CD4-positive, alpha-beta T cell treated with Interleukin-4 for 4 hours (primary cell): ENCODE data around the gene SPATA31C1.

ENCODE experiments used
- DNase-seq: peaks from one replicate; pipeline ENCODE4 v3.0.0-alpha.2; 2020

The SPATA31C1 gene

DNA sequence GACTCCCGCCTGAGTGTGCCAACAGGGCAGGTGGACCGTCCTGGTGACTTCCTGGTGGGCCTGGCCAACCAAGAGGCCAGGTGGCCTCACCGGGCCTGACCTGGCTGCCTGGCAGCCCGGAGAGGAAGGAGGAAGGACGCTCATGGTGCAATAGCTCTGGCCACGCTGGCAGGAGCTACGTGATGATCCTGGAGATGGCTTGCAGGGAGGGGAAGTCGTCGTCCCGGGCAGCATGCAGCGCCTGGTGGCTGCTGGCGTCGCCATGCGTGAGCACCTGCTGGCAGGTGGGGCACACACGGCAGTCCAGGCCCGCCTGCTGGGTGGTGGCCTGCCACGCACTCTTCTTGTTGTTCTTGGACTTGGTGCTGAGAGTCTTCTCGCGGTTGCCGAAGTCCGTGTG is 26.3 kb downstream of the SPATA31C1 start:
- DNase-seq: no peak

DNA sequence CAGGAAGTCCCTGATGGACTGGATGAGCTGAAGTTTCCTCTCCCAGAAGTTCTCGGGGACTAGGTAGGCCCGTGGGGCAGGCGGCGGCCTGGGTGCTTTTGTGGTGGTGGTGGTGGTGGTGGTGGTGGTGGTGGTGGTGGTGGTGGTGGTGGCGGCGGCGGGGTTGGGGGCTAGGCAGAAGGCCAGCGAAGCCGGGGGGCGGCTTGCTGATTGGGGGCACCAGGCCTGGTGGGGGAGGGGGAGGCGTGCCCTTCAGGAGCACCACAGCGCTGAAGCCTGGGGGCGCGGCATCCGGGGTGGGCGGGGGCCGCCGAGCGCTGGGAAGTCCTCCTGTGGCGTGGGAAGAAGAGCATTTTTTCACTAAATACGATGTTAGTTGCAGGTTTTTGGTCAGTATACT is 26.9 kb downstream of the SPATA31C1 start:
- DNase-seq: no peak

- no peak for DNase-seq
These were observed 32.5 kb downstream of the SPATA31C1 start for GRCh38 chr9:87950296-87950695.

DNA sequence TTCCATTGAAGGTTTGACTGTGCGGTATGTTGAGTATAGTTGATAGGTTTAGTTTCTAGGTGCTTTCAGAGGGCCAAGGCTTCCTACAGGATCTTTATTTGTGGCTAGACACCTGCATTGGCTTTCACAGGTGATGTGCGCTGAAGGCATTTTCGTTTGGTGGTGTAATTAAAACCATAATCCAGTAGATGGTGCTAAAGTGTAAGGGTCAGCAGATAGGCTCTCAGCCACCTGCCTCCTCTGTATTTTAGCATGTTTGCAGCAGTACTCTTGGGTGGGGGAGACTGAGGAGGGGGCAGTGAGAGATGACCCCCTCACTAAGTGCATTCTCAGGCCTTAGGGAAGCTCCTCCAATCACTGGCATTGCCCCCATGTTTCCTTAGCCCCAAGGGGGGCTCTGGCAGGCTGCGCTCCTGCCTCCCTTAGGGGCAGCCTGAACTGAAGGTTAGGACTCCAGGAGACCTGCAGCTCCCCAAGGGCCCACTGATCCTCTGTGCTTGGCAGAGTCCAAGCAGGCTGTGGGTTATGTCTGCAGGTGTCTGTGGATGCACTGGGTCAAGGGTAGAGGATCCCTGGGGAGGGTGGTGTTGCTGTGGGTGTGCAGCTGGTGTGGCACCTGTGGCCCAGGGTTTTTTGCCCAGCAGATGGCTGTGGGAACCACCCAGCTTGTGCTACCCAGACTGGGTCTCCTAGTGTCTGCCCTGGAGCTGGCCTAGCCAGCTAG is 33.2 kb downstream of the SPATA31C1 start:
- peak; percentile 14 for DNase-seq

DNA sequence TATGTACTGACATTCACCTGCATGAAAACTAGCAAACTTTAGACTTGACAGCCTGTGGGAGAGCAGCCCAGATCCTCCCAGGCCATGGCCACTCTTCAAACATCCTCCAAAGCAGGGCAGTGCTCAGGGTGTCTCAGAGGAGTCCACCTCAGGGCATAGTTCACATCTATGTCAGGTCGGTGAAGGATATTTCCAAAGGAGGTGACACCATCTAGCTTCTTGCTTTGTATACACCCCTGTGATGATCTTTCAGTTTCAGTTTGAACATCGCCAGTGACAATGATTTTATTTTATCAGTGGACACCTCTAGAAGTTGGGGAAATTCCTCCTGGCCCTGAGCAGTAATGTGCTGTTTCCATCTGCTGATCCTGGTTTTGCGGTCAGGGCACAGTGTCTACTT is 36.5 kb downstream of the SPATA31C1 start:
- DNase-seq: no peak

DNA sequence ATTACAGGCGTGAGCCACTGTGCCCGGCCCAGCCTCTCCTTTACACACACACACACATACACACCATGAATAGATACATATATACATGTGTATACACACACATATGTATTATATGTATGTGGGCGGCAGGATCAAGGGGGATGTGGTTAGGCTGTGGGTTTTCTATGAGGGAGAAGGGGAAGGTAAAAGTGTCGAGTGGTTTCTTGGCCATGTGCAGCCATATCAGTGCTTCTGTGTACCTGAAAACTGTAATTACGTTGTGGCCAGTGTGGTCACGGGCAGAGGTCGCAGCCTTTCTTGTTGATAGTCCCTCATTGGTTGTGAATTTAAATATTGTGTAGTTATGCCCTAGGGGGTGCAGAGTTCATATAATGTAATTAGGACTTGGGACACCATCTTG is 40.1 kb downstream of the SPATA31C1 start:
- DNase-seq: no peak

DNA sequence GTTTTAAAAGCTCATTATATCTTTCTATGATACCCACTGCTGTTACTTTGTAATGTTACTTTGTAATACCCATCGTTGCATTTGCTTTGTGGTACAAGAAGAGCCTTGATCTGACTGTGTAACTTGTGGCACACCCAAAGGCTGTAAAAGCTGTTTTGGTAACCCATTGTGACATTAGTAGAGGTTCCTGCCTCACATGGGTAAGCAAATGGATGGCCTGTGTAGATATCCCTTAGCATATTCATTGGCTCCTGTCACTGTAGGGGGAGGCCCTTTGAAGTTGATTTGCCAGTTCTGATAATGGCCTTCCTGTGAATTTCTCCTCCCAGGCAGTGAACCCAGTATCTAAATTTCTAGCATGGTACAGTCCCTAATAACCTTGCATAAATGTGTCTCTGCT is 40.8 kb downstream of the SPATA31C1 start:
- DNase-seq: no peak

DNA sequence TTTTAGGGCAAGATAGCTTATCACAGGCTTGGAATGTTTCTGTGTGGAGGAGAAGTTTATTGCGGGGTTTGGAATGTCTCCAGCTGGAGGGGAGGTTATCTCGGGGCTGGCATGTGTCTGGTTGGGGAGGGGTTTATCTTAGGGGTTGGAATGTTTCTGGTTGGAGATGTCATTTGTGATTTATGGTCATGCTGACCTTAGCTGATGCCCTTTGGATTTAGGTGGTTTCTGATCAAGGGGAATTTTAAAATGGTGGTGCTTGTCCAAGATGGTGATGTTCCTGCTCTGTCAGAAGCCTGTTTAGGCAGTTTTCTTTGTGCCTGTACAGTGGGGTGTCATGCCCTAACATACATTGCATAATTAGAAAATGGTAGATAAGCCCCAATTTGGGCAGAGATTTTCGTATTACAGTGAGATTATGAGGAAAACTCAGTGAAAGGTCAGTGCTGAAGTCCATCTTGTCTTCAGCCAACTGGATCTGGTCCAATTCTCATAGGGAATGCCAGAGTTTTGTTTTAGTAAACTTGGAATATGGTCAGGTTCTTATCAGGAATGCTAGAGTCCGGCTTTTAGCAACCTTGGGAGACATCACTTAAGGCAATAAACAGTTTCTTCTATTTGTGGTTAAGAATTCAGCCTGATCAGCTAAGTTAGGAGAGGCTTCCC is 42.3 kb downstream of the SPATA31C1 start:
- DNase-seq: no peak

DNA sequence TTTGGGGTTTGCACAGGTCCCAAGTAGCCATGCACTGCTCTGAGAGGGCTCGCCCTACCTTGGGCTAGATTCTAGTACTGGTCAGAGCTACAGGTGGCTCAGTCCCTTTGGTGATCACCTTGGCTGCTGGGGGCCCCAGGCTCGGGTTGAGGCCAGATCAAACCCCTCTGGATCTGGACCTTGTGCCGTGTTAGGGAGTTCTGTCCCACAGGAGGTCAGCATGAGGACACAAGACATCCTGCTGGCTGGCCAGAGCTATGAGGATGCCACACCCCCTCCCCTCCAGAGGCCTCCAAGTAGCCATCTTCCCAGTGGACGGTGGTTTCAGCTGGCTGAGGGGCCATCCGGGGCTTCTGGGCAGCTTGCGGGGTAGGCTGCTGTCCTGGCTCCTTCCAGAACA is 46.0 kb downstream of the SPATA31C1 start:
- no peak for DNase-seq

DNA sequence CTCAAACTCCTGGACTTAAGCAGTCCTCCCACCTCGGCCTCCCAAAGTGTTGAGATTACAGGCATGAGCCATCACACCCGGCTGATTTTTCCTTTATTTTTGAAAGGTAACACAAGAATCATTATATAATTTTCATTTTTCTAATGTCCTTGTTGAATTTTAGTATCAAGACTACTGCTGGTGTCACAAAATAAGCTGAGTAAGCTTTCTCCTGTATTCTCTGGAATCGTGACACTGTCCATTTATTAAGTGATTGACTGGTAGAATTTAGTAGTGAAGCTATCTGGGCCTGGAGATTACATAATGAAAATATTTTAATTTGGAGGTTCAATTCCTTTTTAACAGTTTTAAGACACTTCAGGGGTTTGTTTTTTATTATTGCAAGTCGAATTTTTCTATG is 47.1 kb downstream of the SPATA31C1 start:
- DNase-seq: no peak

DNA sequence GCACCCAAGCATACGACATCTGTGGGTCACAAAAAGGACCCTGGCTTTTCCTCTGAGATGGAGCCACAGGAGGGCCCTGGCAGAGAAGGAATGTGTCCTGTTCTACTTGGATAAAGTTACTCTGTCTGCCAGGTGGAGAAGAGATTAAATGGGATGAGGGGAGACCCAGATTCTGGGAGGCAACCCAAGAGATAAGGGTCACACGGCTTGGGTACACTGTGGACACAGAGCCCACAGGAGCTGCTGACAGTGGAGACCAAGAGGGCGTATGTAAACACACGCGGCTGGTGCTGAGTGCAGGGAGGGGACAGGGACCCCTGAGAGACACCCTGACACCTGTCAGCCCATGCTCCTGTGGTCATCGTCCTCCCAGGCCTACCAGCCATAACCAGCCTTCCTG is 50.4 kb downstream of the SPATA31C1 start:
- no peak for DNase-seq

DNA sequence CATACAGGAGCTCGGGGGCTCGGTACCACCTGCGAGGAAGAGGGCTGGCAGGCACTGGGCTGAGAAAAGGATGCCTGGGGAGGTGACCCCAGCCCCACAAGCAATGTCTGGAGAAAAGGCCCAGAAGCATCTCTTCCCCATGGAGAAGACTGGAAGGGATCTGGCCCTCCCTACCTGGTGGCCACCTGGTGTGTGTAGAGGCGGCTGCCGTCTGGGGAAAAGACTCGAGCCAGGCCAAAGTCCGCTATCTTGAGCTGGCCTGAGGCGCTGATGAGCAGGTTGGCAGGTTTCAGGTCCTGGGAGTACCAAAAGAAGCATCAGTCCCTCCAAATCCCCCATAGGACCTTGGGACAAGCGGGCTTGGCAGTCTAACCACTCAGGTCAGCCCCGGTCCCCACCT is 52.8 kb downstream of the SPATA31C1 start:
- DNase-seq: no peak

GRCh38 chr9:87973122-87973521 is 55.4 kb downstream of the SPATA31C1 start:
- DNase-seq: no peak
